ENCODE measurements around the gene PAPPA.

DNA sequence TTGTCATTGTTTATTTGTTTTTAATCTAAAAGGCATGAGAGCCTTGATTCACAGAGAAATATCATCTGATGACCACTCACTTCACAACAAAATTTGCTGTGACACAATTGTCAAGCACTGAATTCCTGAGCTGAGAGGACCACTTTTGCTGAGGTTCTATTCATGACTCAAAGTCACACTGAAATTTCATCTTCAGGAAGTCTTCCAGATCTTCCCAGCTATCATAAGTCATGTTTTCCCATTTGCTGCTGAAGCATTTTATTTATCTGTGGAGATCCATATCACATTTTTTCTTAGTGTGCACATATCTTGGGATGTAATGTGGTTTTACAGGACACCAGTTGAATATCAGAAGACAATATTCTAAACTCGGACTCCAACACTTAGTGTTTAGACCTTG lies 278.5 kb downstream of the PAPPA start:
- TF ChIP-seq, protein P1, sequence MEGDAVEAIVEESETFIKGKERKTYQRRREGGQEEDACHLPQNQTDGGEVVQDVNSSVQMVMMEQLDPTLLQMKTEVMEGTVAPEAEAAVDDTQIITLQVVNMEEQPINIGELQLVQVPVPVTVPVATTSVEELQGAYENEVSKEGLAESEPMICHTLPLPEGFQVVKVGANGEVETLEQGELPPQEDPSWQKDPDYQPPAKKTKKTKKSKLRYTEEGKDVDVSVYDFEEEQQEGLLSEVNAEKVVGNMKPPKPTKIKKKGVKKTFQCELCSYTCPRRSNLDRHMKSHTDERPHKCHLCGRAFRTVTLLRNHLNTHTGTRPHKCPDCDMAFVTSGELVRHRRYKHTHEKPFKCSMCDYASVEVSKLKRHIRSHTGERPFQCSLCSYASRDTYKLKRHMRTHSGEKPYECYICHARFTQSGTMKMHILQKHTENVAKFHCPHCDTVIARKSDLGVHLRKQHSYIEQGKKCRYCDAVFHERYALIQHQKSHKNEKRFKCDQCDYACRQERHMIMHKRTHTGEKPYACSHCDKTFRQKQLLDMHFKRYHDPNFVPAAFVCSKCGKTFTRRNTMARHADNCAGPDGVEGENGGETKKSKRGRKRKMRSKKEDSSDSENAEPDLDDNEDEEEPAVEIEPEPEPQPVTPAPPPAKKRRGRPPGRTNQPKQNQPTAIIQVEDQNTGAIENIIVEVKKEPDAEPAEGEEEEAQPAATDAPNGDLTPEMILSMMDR (IDR thresholded peaks at IDR 0.05): no peak
- TF ChIP-seq EZH2phosphoT487 (IDR thresholded peaks at IDR 0.05): no peak
- no peak for TF ChIP-seq EZH2 (IDR thresholded peaks at IDR 0.05)

Data from neural progenitor cell (in vitro differentiated cells).